SK-N-SH (cell line): ENCODE measurements around the gene ADPRS. TPM values are rescaled to one million over a fixed set of nuclear protein-coding genes. Genes with fewer than 3 reads are reported as not detected.

Experiments
- CTCF ChIA-PET: fragments of 300-600, 350-600 bp; formaldehyde crosslinking; extraction: SDS; loops from one replicate; lab custom pipeline; 2021; lab: Yijun Ruan, JAX
- POLR2A ChIA-PET: fragments of 350-600 bp; sonication (Branson Sonifier 250); formaldehyde crosslinking; extraction: SDS; loops from one replicate; lab custom pipeline; 2020; ENCODE audit warnings: antibody characterized with exemption, inconsistent platforms; lab: Yijun Ruan, JAX
- DNase-seq: peaks from one replicate; pipeline ENCODE4 v3.0.0; 2012
- H2AFZ ChIP-seq: fragments of 200-600 bp; sonication (generic); 2 replicates; pipeline ENCODE4 v1.8.1; 2016; ENCODE audit warnings: antibody characterized with exemption, mild to moderate bottlenecking, low read depth
- H3F3A ChIP-seq: fragments of 200-600 bp; sonication (generic); replicated peaks from 2 replicates; pipeline ENCODE3; 2016; ENCODE audit warnings: antibody characterized with exemption, mild to moderate bottlenecking; ENCODE audit not compliant: insufficient read depth
- H3K27ac ChIP-seq, 2 experiments: fragments of 200-500 bp in 1 of 2; fragments of 200-600 bp in 1 of 2; sonication (Bioruptor generic) in 1 of 2; sonication (generic), shearing (Covaris generic) in 1 of 2; 2 replicates each; pipeline versions ENCODE4 v1.5.1 to v1.6.1; 2014 to 2016; ENCODE audit warnings: low read depth in 2 of 2, inconsistent platforms in 1 of 2, low read length in 1 of 2, mild to moderate bottlenecking in 1 of 2, mixed read lengths in 1 of 2
- H3K27me3 ChIP-seq: fragments of 200-600 bp; sonication (generic), shearing (Covaris generic); 2 replicates; pipeline ENCODE4 v1.6.1; 2016; ENCODE audit warnings: mixed run types; ENCODE audit not compliant: insufficient read depth
- H3K36me3 ChIP-seq, 2 experiments: fragments of 200-500 bp in 1 of 2; fragments of 200-600 bp in 1 of 2; sonication (Bioruptor generic) in 1 of 2; sonication (generic) in 1 of 2; replicated peaks in 1 of 2; 2 replicates each; pipeline versions ENCODE3 to v1.5.1; 2014 to 2016; ENCODE audit warnings: low read length in 1 of 2, mild to moderate bottlenecking in 1 of 2; ENCODE audit not compliant: insufficient read depth in 2 of 2, control insufficient read depth in 1 of 2
- H3K4me1 ChIP-seq, 2 experiments: fragments of 200-500 bp in 1 of 2; fragments of 200-600 bp in 1 of 2; sonication (Bioruptor generic) in 1 of 2; sonication (generic), shearing (Covaris generic) in 1 of 2; 2 replicates each; pipeline versions ENCODE4 v1.5.1 to v1.6.1; 2014 to 2016; ENCODE audit warnings: low read depth in 1 of 2, low read length in 1 of 2, mixed run types in 1 of 2; ENCODE audit not compliant: insufficient read depth in 2 of 2, control insufficient read depth in 1 of 2
- H3K4me2 ChIP-seq: fragments of 200-600 bp; sonication (generic), shearing (Covaris generic); 2 replicates; pipeline ENCODE4 v1.6.1; 2017; ENCODE audit warnings: mixed run types
- H3K4me3 ChIP-seq, 2 experiments: fragments of 200-500 bp in 1 of 2; fragments of 200-600 bp in 1 of 2; sonication (Bioruptor generic) in 1 of 2; sonication (generic), shearing (Covaris generic) in 1 of 2; 2 replicates each; pipeline versions ENCODE4 v1.5.1 to v1.8.1; 2014 to 2016; ENCODE audit warnings: low read depth in 2 of 2, inconsistent platforms in 1 of 2, low read length in 1 of 2, mild to moderate bottlenecking in 1 of 2, mixed read lengths in 1 of 2, moderate library complexity in 1 of 2
- H3K79me2 ChIP-seq: fragments of 200-600 bp; sonication (generic); 2 replicates; pipeline ENCODE4 v1.8.1; 2017; ENCODE audit warnings: mild to moderate bottlenecking; ENCODE audit not compliant: insufficient read depth
- H3K9ac ChIP-seq: fragments of 200-600 bp; sonication (generic); 2 replicates; pipeline ENCODE4 v1.6.1; 2017; ENCODE audit warnings: mixed run types
- H3K9me2 ChIP-seq: fragments of 200-600 bp; sonication (generic); 2 replicates; pipeline ENCODE4 v1.6.1; 2017; ENCODE audit warnings: mixed run types
- H3K9me3 ChIP-seq: fragments of 200-600 bp; sonication (generic); 2 replicates; pipeline ENCODE4 v1.6.1; 2017; ENCODE audit warnings: mixed run types, mild to moderate bottlenecking, moderate library complexity
- H4K20me1 ChIP-seq: fragments of 200-600 bp; sonication (generic); 2 replicates; pipeline ENCODE4 v1.6.1; 2017; ENCODE audit warnings: mild to moderate bottlenecking, mixed run types; ENCODE audit not compliant: insufficient read depth
- CTCF ChIP-seq: fragments of 200-600 bp; sonication (generic); IDR thresholded peaks from 2 replicates; pipeline ENCODE4 v1.6.1; 2017; ENCODE audit warnings: antibody characterized with exemption, mild to moderate bottlenecking, moderate library complexity
- ELF1 ChIP-seq: IDR thresholded peaks from 2 replicates; pipeline ENCODE4 v1.4.0; 2012
- EP300 ChIP-seq, 2 experiments: IDR thresholded peaks; 2 replicates each; pipeline versions ENCODE4 v1.4.0 to v1.6.1; 2012; ENCODE audit warnings: borderline replicate concordance in 1 of 2, low read depth in 1 of 2, low read length in 1 of 2
- FOSL2 ChIP-seq: IDR thresholded peaks from 2 replicates; pipeline ENCODE4 v1.4.0; 2012; ENCODE audit warnings: low read depth, mild to moderate bottlenecking, moderate library complexity, borderline replicate concordance
- FOXJ3 ChIP-seq: sonication (generic); formaldehyde crosslinking; IDR thresholded peaks from 2 replicates; pipeline ENCODE4 v1.5.1; 2020; ENCODE audit warnings: mild to moderate bottlenecking, missing genetic modification reagents
- GABPA ChIP-seq: IDR thresholded peaks from 2 replicates; pipeline ENCODE4 v1.4.0; 2012; ENCODE audit warnings: low read depth, mild to moderate bottlenecking
- POLR2AphosphoS5 ChIP-seq: IDR thresholded peaks from 2 replicates; pipeline ENCODE4 v1.6.1; 2012; ENCODE audit warnings: low read depth, low read length
- RCOR1 ChIP-seq: fragments of 150-350 bp; IDR thresholded peaks from 2 replicates; pipeline ENCODE4 v1.6.1; 2017; ENCODE audit warnings: antibody characterized with exemption, low read length
- TEAD4 ChIP-seq: IDR thresholded peaks from 2 replicates; pipeline ENCODE4 v1.4.0; 2012; ENCODE audit warnings: mild to moderate bottlenecking, borderline replicate concordance; ENCODE audit not compliant: insufficient read depth
- ZBTB33 ChIP-seq: IDR thresholded peaks from 2 replicates; pipeline ENCODE4 v1.4.0; 2012; ENCODE audit warnings: low read depth, borderline replicate concordance
- WGBS: methylation state at CpG from one replicate; pipeline ENCODE4 v1.1.6; 2017; ENCODE audit warnings: low lambda C conversion rate; 5-methylcytosine and 5-hydroxymethylcytosine counted together
- polyA plus RNA-seq, 3 experiments: library from polyadenylated mRNA; depleted of rRNA; stranded (reverse); fragments of >200 nt; gene quantifications; 2 replicates each; pipeline ENCODE4 v1.2.3, GENCODE V29; 2012

ADPRS gene
- polyA plus RNA-seq, 1 of the 3 experiments (the other 2 are of a cell fraction) = 54.2 TPM

GRCh38 chr1:36108314-36108713, 19.6 kb downstream of the ADPRS start:
- no peak overlapping the region for H3K27ac ChIP-seq
- H3K9ac ChIP-seq = no peak overlapping the region

More at GRCh38 chr1:36108314-36108713, 19.6 kb downstream of the ADPRS start:
- no peak overlapping the region for H3K4me3 ChIP-seq
- no peak for TF ChIP-seq TEAD4
- no peak for TF ChIP-seq ZBTB33
- no peak for TF ChIP-seq RCOR1
- TF ChIP-seq FOXJ3 (CRISPR knock-in tag) = no peak
- TF ChIP-seq FOSL2 = no peak
- no peak for TF ChIP-seq ELF1
- no peak for TF ChIP-seq CTCF
- TF ChIP-seq POLR2AphosphoS5 = no peak
- TF ChIP-seq EP300 (IDR thresholded peaks at IDR 0.05; ENCODE audit: borderline replicate concordance in 1 of 2, low read depth in 1 of 2, low read length in 1 of 2) = no peak
- TF ChIP-seq GABPA = no peak
- no peak for DNase-seq
- H3K27me3 ChIP-seq = no peaks in the 10 kb centered on the region
- H3K79me2 ChIP-seq = no peaks in the 10 kb centered on the region
- H3F3A ChIP-seq = peaks cover 2% of the 10 kb centered on the region
- no peak overlapping the region for H2AFZ ChIP-seq
- peaks cover 6 to 13% of the 10 kb centered on the region in 2 experiments; a peak in 3 of 4 replicates for H3K4me1 ChIP-seq
- H3K4me2 ChIP-seq = 0 out of 2 replicates have a peak overlapping the region, but pooled peaks have one; percentile 43
- ChIA-PET CTCF (interaction anchor here (1.7 to 32.6 kb wide), 2 partner anchors 27 to 41 kb away, joined by 4 to 700 read pairs; partner anchors contain the start of gene TRAPPC3), POLR2A (no interaction called here)
- no peaks in the 10 kb centered on the region for H3K36me3 ChIP-seq
- no peaks in the 10 kb centered on the region for H3K9me2 ChIP-seq
- H4K20me1 ChIP-seq = no peaks in the 10 kb centered on the region
- no peaks in the 10 kb centered on the region for H3K9me3 ChIP-seq
- WGBS = 90% methylated on average over 12 of the region's 14 CpGs
